A204.1 (cell line): ENCODE results near the gene SH3RF3.
"Not testable (repeated sequence)": the region's sequence is repeated elsewhere in the genome, so short reads cannot be mapped to it uniquely, and the experiment has no call there.

Source experiments
- FAIRE-seq: peaks from 2 replicates; lab custom pipeline; 2012; peaks lifted over from hg19 to GRCh38; lab: Jason Lieb, UNC

SH3RF3 gene

DNA sequence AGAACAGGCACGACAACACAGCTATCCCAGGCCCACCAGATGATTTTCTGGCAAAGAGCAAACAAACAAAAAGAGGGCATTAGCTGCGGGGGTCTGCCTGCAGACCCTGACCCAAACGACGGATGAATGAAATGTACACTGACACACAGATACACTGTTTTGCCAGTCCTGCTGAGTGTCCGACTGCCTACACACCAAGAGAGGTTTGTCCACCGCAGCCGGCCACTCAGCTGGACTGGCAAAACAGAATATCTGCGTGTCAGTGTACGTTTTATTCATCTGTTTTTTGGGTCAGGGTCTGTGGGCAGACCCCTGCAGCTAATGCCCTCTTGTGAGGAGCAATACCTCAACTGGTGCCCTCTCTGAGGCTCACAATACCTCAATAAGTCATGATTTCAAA, 10.7 kb upstream of the SH3RF3 start:
- FAIRE-seq: no peak

DNA sequence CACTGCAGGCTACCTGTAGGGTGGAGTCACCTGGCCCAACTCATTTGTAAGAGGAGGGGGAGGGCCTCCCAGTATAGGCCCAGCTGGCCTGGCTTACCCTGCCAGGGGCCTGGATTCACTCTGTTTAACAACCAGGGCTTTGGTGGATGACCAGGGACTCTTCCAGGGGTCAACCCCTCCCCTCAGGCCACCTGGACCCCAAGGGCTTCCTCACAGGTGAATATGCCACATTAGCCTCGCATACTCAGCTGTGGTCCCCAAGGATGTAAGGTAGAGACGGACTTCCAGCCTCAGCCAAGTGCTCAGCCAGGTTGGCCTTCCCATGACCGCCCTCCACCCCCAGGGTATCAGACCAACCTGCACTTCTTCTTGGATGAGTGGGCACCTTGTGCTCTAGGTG, 8.8 kb upstream of the SH3RF3 start:
- FAIRE-seq: no peak

DNA sequence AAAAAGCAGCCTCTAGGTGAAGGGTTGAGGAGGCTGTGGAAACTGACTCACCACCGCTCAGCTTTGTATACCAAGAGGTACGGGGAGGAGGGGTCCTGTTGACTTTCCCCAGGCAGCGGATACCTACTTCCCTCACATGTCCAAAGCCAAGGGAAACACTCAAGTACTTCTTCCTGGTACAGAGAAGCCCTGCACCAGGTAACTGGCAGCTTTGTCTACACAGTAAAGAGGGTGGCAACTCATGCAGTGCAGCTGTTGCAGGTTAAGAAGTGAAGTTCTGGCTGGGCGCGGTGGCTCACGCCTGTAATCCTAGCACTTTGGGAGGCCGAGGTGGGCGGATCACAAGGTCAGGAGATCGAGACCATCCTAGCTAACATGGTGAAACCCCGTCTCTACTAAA, 8.3 kb upstream of the SH3RF3 start:
- not testable (repeated sequence) for FAIRE-seq

DNA sequence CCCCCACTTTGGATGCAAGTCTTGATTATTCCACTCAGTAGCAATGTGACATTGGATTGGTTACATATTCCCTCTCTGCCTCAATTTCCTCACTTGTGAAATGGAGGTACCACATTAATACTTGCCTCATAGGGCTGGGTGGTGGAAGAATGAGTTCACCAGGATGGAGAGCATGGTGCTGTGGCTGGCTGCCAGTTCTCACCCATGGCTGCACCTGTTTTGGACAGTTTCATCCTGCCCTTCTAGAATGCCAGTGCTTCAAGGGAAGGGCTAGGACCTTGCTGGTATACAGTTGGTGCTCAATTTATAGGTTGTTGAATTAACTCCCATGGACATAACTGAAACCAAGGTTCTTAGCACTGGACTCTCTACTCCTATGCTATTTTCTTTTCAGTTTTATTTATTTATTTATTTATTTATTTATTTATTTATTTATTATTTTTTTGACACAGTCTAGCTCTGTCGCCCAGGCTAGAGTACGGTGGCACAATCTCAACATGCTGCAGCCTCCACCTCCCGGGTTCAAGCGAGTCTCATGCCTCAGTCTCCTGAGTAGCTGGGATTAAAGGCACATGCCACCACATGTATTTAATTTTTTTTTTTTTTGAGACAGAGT, 5.3 kb upstream of the SH3RF3 start:
- no peak for FAIRE-seq

DNA sequence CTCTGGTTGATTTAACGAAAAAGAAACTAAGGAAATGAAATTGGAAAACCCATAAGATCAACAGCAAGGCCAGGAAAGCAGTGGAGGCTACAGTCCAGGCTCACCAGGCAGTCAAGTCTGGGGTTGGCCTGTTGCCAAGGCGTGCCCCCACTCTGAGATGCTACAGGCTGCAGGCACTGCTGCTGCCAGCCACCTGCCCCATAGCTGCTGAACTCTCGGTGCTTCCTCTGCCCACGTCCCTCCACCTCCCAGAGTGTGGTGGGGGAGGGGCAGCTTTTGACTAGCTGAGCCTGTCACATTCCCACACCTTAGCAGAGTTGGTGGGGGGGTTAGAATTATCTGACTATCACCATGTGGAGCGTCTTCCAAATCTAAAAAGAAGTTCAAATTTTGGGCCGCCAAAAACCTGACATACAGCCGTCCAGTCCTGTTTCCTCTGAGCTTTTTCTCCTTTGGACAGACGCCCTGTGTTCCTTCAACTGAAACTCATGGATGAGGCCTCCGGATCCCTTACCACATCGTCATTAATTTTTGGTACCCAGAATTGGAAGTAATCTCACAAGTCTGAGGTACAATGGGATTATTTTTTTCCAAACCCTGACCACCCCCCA, 3.9 kb upstream of the SH3RF3 start:
- FAIRE-seq: no peak

DNA sequence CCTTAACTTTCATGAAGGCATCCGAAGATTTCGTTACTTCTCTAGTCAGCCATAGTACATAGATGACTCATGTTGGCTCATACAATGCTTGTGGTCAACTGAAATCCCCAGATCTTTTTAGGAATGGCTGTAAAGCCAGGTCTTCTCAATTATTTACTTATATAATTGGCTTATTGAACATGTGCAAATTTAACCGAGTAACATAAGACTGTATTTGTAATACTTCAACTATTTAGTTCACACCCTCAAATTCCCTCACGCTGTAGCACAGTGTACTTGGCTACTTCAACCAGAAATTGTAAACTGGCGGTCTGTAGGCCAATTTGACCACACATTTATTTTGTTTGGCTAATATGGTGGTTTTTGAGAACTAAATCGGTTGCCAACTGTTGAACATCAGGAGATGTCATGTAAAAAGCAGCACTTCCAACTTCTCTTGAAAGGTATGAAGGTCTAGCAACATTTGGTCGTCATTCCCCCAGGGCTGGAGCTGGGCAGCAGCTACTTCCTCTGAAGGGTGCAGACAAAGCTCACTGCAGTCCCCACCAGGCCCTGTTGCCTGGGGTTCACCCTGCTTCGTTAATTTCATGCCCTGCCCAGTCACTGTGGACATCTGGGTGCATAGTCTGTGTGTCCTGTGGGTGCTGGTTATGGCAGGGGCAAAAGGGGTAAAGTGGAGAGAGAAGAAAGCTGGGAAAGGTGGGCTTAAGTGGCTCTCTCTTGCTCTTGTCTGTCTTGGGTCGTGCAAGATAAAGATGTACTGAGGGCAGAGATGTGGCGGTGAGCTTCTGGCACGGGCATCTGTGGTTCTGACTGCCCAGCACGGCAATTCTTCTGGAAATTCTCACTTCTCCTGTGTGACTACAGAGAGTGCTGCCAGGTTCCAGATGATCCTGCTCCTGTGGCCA, 3.2 kb upstream of the SH3RF3 start:
- FAIRE-seq: no peak

DNA sequence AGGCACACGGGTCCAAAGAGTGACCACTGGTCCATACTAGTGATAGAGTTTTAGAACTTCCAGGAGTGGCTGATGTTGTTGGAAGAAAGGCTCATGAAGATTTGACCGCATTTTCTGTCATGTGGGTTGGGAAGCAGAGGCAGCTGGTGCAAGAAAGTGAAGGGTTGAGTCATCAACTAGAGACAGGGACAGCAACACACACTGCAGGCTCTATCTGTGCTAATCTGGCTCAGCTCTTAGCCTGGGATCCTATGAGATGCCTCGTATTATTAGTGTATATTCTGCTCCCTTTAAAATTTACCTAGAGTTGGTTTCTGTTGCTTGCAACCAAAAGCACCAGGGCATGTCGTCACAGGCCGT, 2.5 kb upstream of the SH3RF3 start:
- FAIRE-seq: no peak

DNA sequence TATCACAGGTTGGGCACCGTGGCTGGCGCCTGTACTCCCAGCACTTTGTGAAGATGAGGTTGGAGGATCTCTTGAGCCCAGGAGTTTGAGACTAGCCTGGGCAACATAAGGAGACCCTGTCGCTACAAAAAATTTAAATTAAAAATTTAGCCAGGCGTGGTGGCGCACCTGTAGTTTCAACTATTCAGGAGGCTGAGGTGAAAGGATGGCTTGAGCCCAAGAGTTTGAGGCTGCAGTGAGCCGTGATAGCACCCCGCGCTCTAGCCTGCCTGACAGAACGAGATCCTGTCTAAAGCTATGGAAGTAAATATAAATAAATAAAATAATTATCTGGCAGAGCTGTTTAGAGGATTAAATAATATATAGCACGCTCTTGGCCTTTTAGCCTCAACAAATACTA, 1.4 kb upstream of the SH3RF3 start:
- FAIRE-seq: no peak

DNA sequence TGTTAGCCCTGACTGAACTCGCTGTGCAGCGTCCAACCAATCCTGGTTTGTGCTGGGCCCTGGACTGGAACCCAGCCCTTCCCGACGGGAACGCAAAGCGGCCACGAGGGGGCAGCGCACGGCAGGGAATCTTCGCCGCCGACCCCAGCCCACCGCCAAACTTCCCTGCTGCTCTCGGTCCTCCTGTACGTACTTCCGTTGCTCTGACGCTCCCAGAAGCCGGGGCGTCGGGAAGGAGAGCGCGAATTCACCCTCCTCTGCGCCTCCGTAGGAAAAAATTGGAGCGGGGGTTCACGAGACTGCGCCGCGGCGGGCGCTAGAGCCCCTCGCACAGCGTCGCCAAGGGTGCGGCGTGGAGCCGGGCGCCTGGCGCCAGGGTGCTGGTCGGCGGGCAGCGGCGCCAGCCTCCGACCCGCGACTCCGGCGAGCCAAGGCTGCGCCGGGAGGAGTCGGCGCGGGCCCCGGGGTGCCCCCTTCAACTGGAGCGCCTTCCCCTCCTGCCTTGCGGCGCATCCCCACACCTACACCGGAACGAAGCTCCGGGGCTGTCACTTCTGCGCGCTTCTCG, 873 bp upstream of the SH3RF3 start:
- no peak for FAIRE-seq

DNA sequence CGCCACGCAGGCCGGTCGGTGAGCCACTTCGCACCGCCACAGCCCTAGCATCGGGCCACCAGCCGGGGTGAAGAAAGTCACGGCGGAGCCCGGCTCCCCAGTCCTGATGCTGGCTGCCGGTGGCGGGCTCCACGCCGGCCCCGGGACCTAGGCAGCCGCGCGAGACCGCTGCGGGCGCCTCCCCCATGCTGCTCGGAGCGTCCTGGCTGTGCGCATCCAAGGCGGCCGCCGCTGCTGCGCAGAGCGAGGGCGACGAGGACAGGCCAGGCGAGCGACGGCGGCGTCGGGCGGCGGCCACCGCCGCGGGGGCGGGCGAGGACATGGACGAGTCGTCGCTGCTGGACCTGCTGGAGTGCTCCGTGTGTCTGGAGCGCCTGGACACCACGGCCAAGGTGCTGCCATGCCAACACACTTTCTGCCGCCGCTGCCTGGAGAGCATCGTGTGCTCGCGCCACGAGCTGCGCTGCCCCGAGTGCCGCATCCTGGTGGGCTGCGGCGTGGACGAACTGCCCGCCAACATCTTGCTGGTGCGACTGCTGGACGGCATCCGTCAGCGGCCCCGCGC, 433 bp downstream of the SH3RF3 start:
- no peak for FAIRE-seq

DNA sequence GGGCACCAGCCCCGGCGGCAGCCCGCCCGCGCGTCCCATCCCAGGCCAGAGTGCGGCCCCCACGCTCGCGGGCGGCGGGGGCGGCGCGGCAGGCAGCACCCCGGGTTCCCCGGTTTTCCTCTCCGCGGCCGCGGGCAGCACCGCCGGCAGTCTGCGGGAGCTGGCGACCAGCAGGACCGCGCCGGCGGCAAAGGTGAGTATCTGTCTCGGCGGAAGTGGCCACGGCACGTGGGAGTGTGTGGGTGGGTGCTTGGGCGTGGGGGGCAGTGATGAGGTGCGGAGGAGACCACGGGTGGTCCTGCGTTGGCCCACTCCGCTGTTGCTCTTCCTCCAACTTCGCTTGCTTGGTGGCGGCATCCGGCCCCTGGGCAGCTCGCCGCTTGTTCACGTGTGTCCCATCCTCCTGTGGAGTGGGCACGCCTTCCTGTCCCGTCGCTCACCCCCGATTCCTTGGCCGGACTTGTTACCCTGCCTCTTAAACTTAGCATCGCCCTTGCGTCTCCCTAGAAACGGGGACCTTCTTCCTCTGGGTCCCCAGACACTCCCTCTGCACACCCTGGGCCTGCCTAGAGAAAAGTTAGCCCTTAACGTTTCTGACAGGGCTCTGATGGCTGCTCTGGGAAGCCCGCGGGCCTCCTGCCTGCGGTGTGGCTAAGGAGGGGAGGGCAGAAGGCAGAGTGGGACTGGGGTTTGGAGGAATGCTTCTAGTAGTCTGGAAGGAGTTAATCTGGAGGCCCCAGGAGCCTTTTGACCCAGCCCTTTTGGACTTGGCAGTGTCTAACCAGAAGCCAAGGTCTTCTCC, 1.1 kb downstream of the SH3RF3 start:
- no peak for FAIRE-seq

DNA sequence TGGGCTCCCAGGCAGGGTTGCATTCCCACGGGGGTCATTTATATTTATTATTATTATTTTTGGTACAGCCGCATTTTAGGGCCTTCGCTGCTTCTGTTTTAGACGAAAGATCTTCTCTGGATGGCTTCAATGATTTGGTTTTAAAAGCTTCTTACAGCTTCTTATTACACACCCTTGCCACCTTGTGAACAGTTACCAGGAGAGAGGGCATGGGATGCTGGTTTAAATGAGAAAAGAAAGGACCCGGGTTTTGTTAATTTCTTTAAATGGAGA, 1.7 kb downstream of the SH3RF3 start:
- no peak for FAIRE-seq

DNA sequence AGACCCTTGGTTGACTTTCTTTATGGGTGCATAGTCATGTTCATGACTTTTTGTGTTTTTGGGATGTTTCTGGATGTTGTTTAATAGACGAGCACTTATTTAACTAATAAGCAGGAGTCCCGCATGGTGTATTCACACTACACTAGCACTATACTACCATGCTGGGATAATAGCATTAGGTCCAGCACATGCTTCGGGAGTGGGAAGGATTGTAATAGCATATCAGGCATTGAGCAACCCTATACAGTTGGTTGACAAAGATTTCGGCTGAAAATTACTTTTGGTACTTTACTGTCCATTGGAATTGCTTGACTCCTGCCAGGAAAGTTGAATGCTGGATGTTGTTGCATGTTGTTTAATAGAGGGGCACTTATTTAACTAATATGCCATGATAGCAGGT, 2.8 kb downstream of the SH3RF3 start:
- no peak for FAIRE-seq

DNA sequence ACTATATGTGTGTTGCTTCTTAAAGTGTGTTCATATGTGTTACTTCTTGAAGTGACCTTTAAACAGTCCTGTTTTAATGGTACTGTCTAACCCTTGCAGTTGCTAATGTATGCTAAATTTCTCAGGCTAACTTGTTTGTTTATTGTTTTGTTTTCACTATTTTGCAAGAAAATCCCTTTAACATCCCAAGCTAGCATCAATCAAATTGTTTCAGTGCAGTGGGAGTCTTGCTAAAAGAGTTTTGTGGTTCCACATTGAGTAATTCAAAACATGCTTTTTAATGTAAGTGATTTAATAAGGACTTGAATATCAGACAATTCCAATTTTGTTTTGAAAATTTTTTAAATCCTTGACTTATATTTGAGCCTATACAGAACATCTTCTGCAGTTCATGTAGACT, 3.6 kb downstream of the SH3RF3 start:
- FAIRE-seq: no peak

DNA sequence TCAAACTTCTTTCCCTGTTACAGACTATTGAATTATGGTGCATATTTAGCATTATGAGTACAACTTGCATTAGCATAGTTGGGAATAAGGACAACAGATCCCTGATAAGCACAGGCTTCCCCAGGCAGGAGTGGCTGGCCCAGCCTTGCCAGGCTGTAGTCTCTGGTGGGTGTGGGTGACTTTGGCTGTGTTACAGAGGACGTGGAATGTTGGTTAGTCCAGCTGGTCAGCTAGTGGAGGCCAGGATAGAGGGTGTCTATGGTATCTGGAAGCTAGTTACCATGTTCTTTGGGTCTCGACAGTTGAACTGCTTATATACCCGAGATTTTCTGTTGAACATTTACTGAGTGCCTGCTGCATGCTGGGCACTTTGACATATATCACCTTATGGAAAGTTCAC, 4.7 kb downstream of the SH3RF3 start:
- FAIRE-seq: no peak

DNA sequence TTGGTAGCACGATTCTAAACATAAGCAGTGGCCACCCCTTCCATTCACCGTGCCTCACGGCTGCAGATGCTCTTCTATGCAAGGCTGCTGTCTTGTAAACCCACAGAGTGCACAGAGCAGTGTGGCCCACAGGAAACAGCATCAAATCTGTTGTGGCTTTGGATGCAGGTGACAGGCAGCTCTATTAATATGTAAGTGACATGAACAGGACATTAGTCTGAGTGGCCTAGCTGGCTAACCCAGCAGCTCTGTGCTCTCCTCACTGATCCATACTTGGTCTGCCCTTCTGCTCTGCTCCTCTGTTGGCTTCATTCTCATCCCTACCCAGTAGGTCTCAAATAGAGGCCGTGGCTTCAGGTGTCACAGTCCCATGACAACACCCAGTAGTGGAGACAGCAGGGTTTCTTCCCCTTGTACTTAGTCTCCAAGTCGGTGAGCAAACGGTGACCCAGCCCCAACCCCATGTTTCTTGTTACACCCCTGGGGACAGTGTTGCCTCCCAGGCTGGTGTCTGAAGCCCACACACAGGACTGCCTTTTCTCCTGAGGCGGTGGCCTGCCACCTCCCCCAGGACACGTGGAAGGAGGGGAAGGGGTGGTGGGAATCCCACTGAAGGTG, 5.8 kb downstream of the SH3RF3 start:
- FAIRE-seq: no peak

DNA sequence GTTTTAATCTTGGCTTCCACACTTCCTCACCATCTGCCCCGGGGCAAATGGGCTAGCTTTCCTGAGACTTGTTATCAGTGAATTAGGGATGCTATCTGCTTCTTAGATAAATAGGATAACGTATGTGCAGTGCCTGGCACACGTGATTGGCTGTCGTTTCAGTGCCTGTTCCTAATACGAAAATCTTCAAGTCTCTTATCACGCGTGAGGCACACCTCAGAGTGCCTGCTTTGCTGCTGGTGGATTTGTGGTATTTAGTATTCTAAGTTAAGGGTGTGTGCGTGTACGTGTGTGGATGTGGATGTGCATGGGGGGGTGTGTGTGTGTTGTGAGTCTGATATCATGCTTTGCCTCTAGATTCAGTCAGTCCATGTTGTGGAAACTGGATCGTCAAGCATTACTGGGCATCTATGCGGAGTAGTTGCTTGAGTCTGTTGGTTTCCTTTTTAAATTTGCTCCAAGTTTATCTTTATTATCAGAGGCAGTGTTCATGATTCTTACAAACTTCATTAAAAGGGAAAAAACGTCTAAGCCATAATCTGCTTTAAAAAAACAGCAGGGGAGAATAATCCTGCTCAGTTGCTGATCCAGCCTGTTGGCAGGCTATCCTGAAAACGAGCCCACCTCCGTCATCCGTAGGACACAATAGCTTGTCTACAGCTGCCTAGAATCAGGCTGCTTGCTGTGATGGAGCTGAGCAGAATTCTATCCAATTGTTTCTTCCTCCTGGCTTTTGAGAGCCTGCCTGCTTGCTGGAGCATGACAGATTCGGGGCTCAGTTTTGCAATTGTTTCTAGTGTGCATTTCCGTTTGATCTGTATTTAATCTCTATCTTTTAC, 6.6 kb downstream of the SH3RF3 start:
- FAIRE-seq: no peak

DNA sequence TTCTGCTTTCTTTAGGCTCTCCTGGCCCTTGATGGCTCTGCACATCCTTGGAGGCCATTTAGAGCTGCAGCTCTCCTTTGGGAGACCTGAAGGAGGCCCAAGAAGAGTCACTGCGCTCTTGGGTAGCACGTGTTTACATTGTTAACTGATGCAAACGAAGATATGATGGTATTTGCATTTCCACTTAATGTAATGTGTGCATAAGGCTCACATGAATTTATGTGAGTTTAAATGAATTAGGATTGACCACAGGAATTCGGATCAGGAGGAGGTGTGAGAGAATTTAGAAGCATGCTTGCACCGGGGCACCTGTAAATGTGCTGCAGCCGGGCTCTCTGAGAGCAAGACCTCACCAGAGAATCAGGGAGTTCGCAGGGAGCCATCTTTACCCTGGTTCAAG, 7.5 kb downstream of the SH3RF3 start:
- no peak for FAIRE-seq

DNA sequence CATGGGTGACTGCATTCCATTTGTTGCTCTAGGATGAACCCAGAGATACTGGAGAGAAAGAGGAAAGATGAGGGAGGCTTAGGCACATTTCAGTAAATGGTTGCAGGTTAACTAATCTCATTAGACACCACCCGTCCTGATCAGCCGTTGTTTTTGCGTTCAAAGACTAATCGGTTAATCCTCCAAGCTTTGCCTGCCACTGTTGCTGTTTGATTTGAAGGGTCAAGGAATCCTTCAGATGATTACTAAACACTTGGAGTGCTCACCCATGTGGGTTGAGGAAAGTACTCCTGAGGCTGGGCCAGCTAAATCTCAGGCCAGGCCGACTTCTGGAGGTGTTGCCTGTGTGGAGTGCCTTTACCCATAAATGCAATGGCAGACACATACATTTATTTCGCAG, 8.6 kb downstream of the SH3RF3 start:
- no peak for FAIRE-seq

DNA sequence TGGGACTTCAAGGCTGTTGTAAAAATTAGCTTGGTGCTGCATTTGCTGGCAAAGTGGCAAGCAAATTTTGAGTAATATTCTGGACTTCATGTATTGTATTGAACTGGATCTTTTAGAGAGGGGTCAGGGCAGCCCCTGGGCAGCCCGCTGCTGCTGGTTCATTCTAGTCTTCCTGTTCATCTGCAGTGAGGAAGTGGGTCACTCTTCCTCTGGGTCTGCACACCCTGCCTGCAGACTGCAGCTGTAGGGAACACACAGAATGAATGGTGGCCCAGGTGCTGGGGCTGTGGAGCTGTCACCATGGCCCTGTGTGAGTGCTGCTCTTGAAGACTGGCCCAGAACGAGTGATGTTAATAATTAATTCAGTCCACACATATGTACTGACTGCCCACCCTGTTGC, 9.4 kb downstream of the SH3RF3 start:
- no peak for FAIRE-seq

DNA sequence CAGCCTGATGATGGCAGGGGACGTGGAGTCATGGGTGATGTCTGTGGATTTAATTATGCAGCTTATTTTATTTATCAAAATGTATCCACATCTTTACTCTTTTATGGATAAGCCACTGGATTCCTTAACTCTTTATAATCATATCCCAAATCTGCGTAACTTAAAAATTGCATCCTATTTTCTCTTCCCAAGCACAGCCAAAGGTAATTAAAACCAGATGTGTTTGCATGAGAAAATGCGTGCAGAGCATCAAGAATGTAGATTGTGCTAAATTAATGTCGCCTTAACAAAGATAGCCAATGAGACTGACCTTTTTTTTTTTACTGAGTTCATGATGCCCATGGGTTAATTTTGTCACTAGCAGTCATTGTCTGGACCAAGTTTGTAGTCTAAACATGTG, 10.0 kb downstream of the SH3RF3 start:
- FAIRE-seq: no peak
